NCI-H128 (cell line): ENCODE results near the gene IRS2.
A peak's percentile ranks its signal among the peaks of the same experiment; 100 is the strongest.
"Not testable (repeated sequence)": the region's sequence is repeated elsewhere in the genome, so short reads cannot be mapped to it uniquely, and the experiment has no call there.

Experiments used
- DNase-seq: peaks from one replicate; lab custom pipeline; 2025; ENCODE audit not compliant: unreplicated experiment; lab: John Stamatoyannopoulos, UW

The IRS2 gene

GRCh38 chr13:109786457-109787134 lies at the start of gene IRS2:
TSS of gene IRS2 (minus strand) at chr13:109786583. CDS start at chr13:109786053, 530 bp downstream.
- peak; percentile 94 for DNase-seq

- no peak for DNase-seq
These were observed 48.8 kb upstream of the IRS2 start for GRCh38 chr13:109834973-109835720.

- no peak for DNase-seq
These were observed 47.6 kb upstream of the IRS2 start for GRCh38 chr13:109833940-109834339.

- DNase-seq = no peak
These were observed 46.7 kb upstream of the IRS2 start for GRCh38 chr13:109833071-109833470.

GRCh38 chr13:109828591-109829316 lies 42.4 kb upstream of the IRS2 start:
- not testable (repeated sequence) for DNase-seq

GRCh38 chr13:109823201-109823600 lies 36.8 kb upstream of the IRS2 start:
- not testable (repeated sequence) for DNase-seq

GRCh38 chr13:109821103-109821502 lies 34.7 kb upstream of the IRS2 start:
- DNase-seq = no peak

- no peak for DNase-seq
These were observed 33.5 kb upstream of the IRS2 start for GRCh38 chr13:109819874-109820273.

GRCh38 chr13:109818886-109819285 lies 32.5 kb upstream of the IRS2 start:
- no peak for DNase-seq

GRCh38 chr13:109817591-109818535 lies 31.5 kb upstream of the IRS2 start:
- DNase-seq = no peak

- DNase-seq = no peak
These were observed 30.4 kb upstream of the IRS2 start for GRCh38 chr13:109816808-109817203.

- no peak for DNase-seq
These were observed 29.9 kb upstream of the IRS2 start for GRCh38 chr13:109816112-109816807.

- DNase-seq = no peak
These were observed 29.3 kb upstream of the IRS2 start for GRCh38 chr13:109815651-109816050.

- DNase-seq = no peak
These were observed 27.3 kb upstream of the IRS2 start for GRCh38 chr13:109813663-109814062.

GRCh38 chr13:109812382-109812781 lies 26.0 kb upstream of the IRS2 start:
- no peak for DNase-seq

- no peak for DNase-seq
These were observed 24.6 kb upstream of the IRS2 start for GRCh38 chr13:109810761-109811510.

GRCh38 chr13:109809216-109809932 lies 23.0 kb upstream of the IRS2 start:
- no peak for DNase-seq

GRCh38 chr13:109807345-109807744 lies 21.0 kb upstream of the IRS2 start:
- DNase-seq = no peak

GRCh38 chr13:109804654-109805053 lies 18.3 kb upstream of the IRS2 start:
- no peak for DNase-seq
